Esophagus muscularis mucosa (tissue), 4 donors: ENCODE results near the gene PTPN1. TPM values are rescaled to one million over a fixed set of nuclear protein-coding genes. Genes with fewer than 3 reads are reported as not detected.

Source experiments
- DNase-seq: peaks from one replicate; pipeline ENCODE4 v3.0.0-alpha.2; 2017; ENCODE audit errors: extremely low spot score
- H3K27ac ChIP-seq, 4 donors: fragments of 200-600 bp; sonication (generic); replicated peaks in 1 of 4; 1 replicate in 3 of 4; 2 replicates in 1 of 4; pipeline ENCODE4 v1.5.1; 2016 to 2019; ENCODE audit warnings: mild to moderate bottlenecking in 1 of 4
- H3K27me3 ChIP-seq, 4 donors: fragments of 200-600 bp; sonication (generic); one replicate each; pipeline versions ENCODE4 v1.5.1 to v1.6.0; 2016 to 2019
- H3K36me3 ChIP-seq, 4 donors: fragments of 200-600 bp; sonication (generic); one replicate each; pipeline ENCODE4 v1.5.1; 2016 to 2019
- H3K4me1 ChIP-seq, 4 donors: fragments of 200-600 bp; sonication (generic); one replicate each; pipeline ENCODE4 v1.5.1; 2016 to 2019
- H3K4me3 ChIP-seq, 4 donors: fragments of 200-600 bp; sonication (generic); 1 replicate in 2 of 4; 2 replicates in 2 of 4; pipeline ENCODE4 v1.5.1; 2016 to 2019; ENCODE audit warnings: mild to moderate bottlenecking in 4 of 4, moderate library complexity in 1 of 4
- H3K9me3 ChIP-seq, 4 donors: fragments of 200-600 bp; sonication (generic); 1 replicate in 3 of 4; 2 replicates in 1 of 4; pipeline ENCODE4 v1.5.1; 2016 to 2019
- EP300 ChIP-seq: sonication (generic); formaldehyde crosslinking; IDR thresholded peaks from one replicate; pipeline ENCODE4 v1.6.1; 2017; ENCODE audit warnings: antibody characterized with exemption
- POLR2A ChIP-seq: fragments of 450-650 bp; IDR thresholded peaks from one replicate; pipeline ENCODE4 v1.6.1; 2017; ENCODE audit warnings: antibody characterized with exemption, moderate library complexity, mild to moderate bottlenecking, low read depth
- POLR2AphosphoS5 ChIP-seq, 2 donors: sonication (generic); formaldehyde crosslinking; IDR thresholded peaks; one replicate each; pipeline ENCODE4 v1.6.1; 2017; ENCODE audit warnings: antibody characterized with exemption in 2 of 2
- WGBS: methylation state at CpG from one replicate; pipeline ENCODE4 v1.1.5; 2018; 5-methylcytosine and 5-hydroxymethylcytosine counted together
- intact Hi-C: fragments of 100-400 bp; cut with DNase I; formaldehyde crosslinking; loops from one replicate; pipeline ENCODE4 v1.15.1; 2023
- total RNA-seq, 4 donors: library from RNA; depleted of rRNA; stranded (reverse); fragments of >200 nt; gene quantifications; one replicate each; pipeline versions ENCODE4 v1.1.0 to v1.2.1, GENCODE V29; 2016
- TF ChIP-seq, protein P1 (sequence below), 3 experiments: fragments of 200-600 bp in 2 of 3; fragments of 450-650 bp in 1 of 3; sonication (generic) in 2 of 3; IDR thresholded peaks; one replicate each; pipeline ENCODE4 v1.5.1; 2017 to 2019; ENCODE audit warnings: antibody characterized with exemption in 3 of 3, mild to moderate bottlenecking in 2 of 3, moderate library complexity in 1 of 3

The PTPN1 gene
- total RNA-seq, 4 donors from 2014 or later, result 21.2 to 49.0 (median 41.0) TPM

DNA sequence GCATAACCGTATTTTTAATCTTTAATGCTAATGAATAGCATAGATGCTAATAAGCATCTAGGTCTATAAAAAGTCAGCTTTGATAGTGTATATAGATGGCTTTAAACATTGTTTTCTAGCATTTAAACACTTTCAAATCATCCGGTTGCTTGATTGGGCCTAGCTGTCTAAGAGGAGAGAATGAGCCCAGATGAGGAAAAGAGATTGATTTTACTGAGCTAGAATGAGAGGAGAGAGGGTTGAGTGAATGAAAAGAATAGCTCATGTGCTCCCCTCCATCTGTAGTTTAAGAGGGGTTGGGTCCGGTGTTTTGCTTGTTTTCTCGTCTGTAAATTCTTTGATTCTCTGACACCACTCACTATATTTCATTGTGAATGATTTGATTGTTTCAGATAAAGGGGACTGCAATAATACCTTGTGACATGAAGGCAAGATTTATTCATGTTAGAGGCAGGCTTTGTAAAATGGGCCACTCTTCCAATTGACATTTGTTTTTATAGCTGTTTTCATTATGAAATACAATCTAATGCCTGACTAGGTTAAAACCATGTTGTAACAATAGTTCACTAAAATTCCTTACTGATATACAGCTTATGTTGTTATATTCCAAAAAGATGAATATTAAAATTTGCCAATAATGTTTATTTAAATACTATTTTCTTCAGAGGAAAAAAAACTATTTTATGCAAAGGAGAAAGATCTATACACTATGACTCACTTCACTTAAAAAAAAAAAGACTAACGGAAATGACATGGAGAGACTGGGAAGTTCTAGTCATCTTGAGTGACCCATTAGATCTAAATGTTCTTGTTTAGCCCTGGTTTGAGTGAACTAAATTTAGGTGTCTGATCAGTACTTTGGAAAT is 3.2 kb downstream of the PTPN1 start:
- no peaks in the 10 kb centered on the region for H3K36me3 ChIP-seq
- no peaks in the 10 kb centered on the region for H3K9me3 ChIP-seq
- WGBS, result 70% methylated on average over 5 of the region's 5 CpGs
- peak overlapping the region; percentile 35 to 46 (median 42) for H3K27ac ChIP-seq
- intact Hi-C loops, result no loop called here
- peak overlapping the region in 2 of 4 donors; percentile 9 to 74 for H3K4me3 ChIP-seq
- TF ChIP-seq POLR2AphosphoS5 (IDR thresholded peaks at IDR 0.05) (peak in 1 of 2 donors; percentile 52), EP300 (no peak)
- H3K27me3 ChIP-seq, result no peaks in the 10 kb centered on the region
- peaks cover 48 to 84% (median 80%) of the 10 kb centered on the region in 4 donors for H3K4me1 ChIP-seq
- no peak for DNase-seq

- Histone ChIP-seq H3K9me3 (no peaks in the 10 kb centered on the region), H3K4me1 (peaks cover 52 to 90% (median 86%) of the 10 kb centered on the region in 4 donors), H3K27me3 (no peaks in the 10 kb centered on the region), H3K4me3 (peak overlapping the region in 1 of 4 donors; percentile 9), H3K27ac (peak overlapping the region; percentile 35 to 46 (median 42)), H3K36me3 (no peaks in the 10 kb centered on the region)
- intact Hi-C loops, result no loop called here
- TF ChIP-seq, protein P1, sequence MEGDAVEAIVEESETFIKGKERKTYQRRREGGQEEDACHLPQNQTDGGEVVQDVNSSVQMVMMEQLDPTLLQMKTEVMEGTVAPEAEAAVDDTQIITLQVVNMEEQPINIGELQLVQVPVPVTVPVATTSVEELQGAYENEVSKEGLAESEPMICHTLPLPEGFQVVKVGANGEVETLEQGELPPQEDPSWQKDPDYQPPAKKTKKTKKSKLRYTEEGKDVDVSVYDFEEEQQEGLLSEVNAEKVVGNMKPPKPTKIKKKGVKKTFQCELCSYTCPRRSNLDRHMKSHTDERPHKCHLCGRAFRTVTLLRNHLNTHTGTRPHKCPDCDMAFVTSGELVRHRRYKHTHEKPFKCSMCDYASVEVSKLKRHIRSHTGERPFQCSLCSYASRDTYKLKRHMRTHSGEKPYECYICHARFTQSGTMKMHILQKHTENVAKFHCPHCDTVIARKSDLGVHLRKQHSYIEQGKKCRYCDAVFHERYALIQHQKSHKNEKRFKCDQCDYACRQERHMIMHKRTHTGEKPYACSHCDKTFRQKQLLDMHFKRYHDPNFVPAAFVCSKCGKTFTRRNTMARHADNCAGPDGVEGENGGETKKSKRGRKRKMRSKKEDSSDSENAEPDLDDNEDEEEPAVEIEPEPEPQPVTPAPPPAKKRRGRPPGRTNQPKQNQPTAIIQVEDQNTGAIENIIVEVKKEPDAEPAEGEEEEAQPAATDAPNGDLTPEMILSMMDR (IDR thresholded peaks at IDR 0.05), result no peak
- TF ChIP-seq POLR2A (no peak), POLR2AphosphoS5 (IDR thresholded peaks at IDR 0.05) (no peak), EP300 (no peak)
- 100% methylated on average over 2 of the region's 2 CpGs for WGBS
- DNase-seq, result no peak
Measured at GRCh38 chr20:50514035-50514337, 3.8 kb downstream of the PTPN1 start.

GRCh38 chr20:50514750-50515149 is 4.6 kb downstream of the PTPN1 start:
- H3K36me3 ChIP-seq, result no peaks in the 10 kb centered on the region
- H3K9me3 ChIP-seq, result no peaks in the 10 kb centered on the region
- no peak for DNase-seq
- intact Hi-C loops, result no loop called here
- H3K27ac ChIP-seq, result peak overlapping the region in 2 of 4 donors; percentile 40 to 46
- WGBS, result 88% methylated on average over 3 of the region's 3 CpGs
- H3K4me3 ChIP-seq, result no peak overlapping the region
- TF ChIP-seq, protein P1 (IDR thresholded peaks at IDR 0.05), result no peak
- no peak for TF ChIP-seq POLR2A
- H3K27me3 ChIP-seq, result no peaks in the 10 kb centered on the region
- H3K4me1 ChIP-seq, result peaks cover 55 to 90% (median 87%) of the 10 kb centered on the region in 4 donors

DNA sequence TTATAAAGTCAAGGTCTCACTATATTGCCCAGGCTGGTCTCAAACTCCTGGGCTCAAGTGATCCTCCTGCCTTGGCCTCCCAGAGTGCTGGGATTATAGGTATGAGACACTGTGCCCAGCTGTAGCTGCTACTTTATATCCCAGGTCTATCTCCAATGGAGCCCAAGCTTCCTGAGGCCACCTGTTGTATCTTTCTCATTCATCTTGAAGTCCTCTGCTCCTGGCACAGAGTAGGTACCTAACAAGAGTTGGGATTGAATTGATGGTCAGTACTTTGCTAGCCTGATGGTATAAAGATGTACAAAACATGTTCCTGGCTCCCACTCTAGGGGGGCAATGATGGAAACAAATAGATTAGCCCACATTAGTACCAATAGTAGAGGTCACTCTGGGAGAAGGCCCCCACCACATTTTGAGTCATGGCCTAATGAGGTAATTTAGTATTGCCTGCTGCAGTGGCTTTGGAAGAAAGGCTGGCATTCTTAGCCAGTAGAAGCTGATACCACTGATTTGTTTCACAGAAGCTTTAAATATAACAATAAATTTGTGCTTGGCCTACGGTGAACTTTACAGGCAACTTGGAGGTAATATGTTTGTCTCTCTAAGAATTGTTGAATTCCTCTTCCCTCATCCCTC is 5.4 kb downstream of the PTPN1 start:
- Histone ChIP-seq H3K27ac (no peak overlapping the region), H3K9me3 (no peaks in the 10 kb centered on the region), H3K4me3 (no peak overlapping the region), H3K4me1 (peaks cover 63 to 96% (median 94%) of the 10 kb centered on the region in 4 donors), H3K36me3 (no peaks in the 10 kb centered on the region), H3K27me3 (no peaks in the 10 kb centered on the region)
- 75% methylated on average over 1 of the region's 1 CpG for WGBS
- intact Hi-C loops, result no loop called here
- no peak for DNase-seq
- TF ChIP-seq POLR2A (no peak), POLR2AphosphoS5 (IDR thresholded peaks at IDR 0.05) (no peak), EP300 (no peak)
- TF ChIP-seq, protein P1 (IDR thresholded peaks at IDR 0.05), result no peak

GRCh38 chr20:50516180-50516934 is 6.2 kb downstream of the PTPN1 start:
- no peak for TF ChIP-seq POLR2A
- TF ChIP-seq, protein P1 (IDR thresholded peaks at IDR 0.05), result no peak
- no peak overlapping the region for H3K4me3 ChIP-seq
- H3K27ac ChIP-seq, result no peak overlapping the region
- DNase-seq, result no peak
- peaks cover 70 to 99% (median 97%) of the 10 kb centered on the region in 4 donors for H3K4me1 ChIP-seq
- 63% methylated on average over 5 of the region's 5 CpGs for WGBS
- H3K27me3 ChIP-seq, result no peaks in the 10 kb centered on the region
- no peaks in the 10 kb centered on the region for H3K9me3 ChIP-seq
- intact Hi-C loops, result no loop called here
- no peaks in the 10 kb centered on the region for H3K36me3 ChIP-seq
